GM18499 (cell line): ENCODE results near the gene KLHDC10.
A peak's percentile ranks its signal among the peaks of the same experiment; 100 is the strongest.
"Not testable (repeated sequence)": the region's sequence is repeated elsewhere in the genome, so short reads cannot be mapped to it uniquely, and the experiment has no call there.

Experiments used
- ATAC-seq: cut with Tn5 transposase; IDR thresholded peaks from one replicate; pipeline ENCODE4 v1.9.1; 2021; ENCODE audit warnings: moderate number of reproducible peaks; ENCODE audit not compliant: insufficient read depth, unreplicated experiment

Gene KLHDC10, protein sequence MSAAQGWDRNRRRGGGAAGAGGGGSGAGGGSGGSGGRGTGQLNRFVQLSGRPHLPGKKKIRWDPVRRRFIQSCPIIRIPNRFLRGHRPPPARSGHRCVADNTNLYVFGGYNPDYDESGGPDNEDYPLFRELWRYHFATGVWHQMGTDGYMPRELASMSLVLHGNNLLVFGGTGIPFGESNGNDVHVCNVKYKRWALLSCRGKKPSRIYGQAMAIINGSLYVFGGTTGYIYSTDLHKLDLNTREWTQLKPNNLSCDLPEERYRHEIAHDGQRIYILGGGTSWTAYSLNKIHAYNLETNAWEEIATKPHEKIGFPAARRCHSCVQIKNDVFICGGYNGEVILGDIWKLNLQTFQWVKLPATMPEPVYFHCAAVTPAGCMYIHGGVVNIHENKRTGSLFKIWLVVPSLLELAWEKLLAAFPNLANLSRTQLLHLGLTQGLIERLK

GRCh38 chr7:130069978-130070860 is at the start of gene KLHDC10:
KLHDC10 (plus strand) TSS chr7:130070534; CDS start chr7:130070644, 110 bp downstream.
- peak; percentile 80 for ATAC-seq

DNA sequence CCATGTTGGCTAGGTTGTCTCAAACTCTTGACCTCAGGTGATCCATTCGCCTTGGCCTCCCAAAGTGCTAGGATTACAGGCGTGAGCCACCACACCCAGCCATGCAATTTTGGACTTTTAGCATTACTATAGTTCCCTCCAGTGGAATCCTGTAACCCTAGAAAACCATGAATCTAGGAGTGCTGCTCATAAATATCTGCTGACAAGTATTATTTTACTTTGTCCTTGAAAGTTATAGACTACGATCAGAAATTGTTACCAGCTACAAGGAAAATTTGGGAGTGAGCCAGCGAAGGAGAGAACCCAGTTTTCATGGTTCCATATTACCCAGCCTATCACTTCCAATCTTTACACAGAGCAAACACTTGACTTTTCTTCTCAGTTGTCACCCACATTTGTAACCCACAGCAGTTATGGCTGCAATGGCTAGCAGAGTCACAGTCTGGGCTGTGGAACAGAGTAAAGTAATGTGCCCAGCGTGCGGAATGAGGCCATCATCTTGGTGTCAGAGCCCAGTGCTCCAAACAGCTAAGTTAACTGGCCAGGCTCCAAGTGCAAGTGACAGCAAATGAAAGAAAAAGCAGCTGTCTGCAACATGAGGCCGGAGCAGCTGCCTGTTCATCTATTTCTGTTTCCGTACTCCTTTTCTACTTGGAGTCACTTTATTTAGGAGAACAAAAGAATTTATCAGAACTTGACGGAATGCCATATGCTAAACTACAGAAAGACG is 49.1 kb upstream of the KLHDC10 start:
- ATAC-seq = no peak

DNA sequence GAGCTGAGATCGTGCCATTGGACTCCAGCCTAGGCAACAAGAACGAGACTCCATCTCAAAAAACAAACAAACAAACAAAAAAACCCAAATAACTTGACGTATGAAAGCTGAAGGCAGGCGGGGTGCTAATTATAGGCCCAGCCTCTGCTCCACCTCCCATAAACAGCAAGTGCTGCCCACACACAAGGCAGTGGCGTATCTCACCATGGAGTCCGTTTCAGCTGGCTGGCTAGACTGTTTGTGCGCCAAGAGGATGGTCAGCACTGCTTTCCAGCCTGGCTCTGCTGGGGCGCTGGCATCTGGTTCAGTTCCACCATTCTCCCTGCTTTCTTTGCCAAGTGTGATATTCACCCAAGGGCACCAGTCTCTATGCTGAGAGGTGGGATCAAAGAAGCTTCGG is 48.2 kb upstream of the KLHDC10 start:
- ATAC-seq = no peak

- no peak for ATAC-seq
These were observed 47.6 kb upstream of the KLHDC10 start for GRCh38 chr7:130022623-130023175.

DNA sequence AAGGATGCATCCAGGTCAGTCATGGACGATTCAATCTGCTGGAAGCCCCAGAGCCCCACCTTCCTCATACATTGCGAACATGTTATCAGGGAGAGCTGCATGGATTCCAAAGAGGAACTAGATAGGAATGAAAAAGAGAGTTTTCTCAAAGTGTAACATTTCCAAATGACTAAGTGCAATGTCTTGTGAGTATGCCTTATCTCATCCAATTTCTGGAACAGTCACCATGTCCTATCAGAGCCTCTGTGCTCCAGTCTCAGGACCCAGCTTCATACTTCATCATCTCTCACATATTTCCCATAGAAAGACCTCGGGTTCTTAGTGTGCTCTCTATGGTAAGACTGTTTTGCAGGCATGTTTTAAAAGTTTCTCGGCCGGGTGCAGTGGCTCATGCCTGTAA is 45.9 kb upstream of the KLHDC10 start:
- ATAC-seq = no peak

DNA sequence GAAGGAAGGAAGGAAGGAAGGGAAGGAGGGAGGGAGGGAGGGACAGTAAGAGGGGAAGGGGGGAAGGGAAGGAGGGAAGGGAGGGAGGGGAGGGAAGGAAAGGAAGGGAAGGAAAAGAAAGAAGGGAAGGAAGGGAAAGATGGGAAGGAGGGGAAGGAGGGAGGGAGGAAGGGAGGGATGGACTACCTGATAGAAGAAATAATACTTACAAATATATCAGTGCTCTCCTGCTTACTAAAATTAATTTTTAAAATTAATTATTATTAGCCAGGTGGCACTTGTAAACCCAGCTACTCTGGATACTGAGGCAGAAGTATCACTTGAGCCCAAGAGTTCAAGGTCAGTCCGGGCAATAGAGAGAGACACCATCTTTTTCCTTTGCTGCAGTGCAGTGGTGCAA is 37.6 kb upstream of the KLHDC10 start:
- no peak for ATAC-seq

- ATAC-seq = no peak
These were observed 32.6 kb upstream of the KLHDC10 start for GRCh38 chr7:130037703-130038102.

- no peak for ATAC-seq
These were observed 29.8 kb upstream of the KLHDC10 start for GRCh38 chr7:130040576-130040975.

GRCh38 chr7:130047831-130048230 is 22.5 kb upstream of the KLHDC10 start:
- ATAC-seq = no peak

GRCh38 chr7:130048906-130049305 is 21.4 kb upstream of the KLHDC10 start:
- ATAC-seq = no peak

DNA sequence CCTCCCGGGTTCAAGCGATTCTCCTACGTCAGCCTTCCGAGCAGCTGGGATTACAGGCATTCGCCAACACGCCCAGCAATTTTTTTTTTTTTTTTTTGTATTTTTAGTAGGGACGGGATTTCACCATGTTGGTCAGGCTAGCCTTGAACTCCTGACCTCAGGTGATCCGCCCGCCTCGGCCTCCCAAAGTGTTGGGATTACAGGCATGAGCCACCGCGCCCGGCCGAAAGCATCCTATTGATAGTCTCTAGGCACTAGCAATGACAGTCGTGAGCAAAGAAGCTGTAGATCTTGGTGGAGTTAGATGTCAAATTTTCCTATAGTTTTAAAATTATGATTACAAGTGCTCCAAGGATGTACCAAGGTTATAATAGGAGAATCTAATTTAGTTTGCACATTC is 18.1 kb upstream of the KLHDC10 start:
- not testable (repeated sequence) for ATAC-seq

DNA sequence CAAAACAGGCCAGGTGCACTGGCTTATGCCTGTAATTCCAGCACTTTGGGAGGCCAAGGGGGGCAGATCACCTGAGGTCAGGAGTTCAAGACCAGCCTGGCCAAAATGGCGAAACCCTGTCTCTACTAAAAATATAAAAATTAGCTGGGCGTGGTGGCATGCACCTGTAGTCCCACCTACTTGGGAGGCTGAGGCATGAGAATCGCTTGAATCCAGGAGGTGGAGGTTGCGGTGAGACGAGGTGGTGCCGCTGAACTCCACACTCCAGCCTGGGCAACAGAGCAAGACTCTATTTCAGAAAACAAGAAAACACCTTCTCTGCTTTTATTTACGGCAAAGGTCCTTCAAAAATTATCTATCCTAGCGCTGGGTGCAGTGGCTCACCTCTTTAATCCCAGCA is 15.1 kb upstream of the KLHDC10 start:
- not testable (repeated sequence) for ATAC-seq

- ATAC-seq = no peak
These were observed 8.1 kb upstream of the KLHDC10 start for GRCh38 chr7:130062246-130062645.

DNA sequence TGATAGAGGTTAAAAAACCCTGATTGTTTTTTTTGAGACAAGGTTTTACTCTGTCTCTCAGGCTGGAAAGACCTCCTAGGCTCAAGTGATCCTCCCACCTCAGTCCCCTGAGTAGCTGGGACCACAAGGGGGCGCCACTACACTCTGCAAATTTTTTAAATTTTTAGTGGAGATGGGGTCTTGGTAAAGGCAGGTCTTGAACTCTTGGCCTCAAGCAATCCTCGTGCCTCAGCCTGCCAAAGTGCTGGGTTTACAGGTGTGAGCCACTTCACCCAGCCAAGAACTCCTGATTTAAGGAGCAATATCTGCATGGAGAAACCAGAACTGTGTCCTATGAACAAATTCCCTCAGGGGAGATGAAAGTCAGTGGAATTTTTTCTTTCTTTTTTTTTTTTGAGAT is 7.3 kb upstream of the KLHDC10 start:
- ATAC-seq = no peak

- not testable (repeated sequence) for ATAC-seq
These were observed 5.8 kb upstream of the KLHDC10 start for GRCh38 chr7:130064580-130064926.

DNA sequence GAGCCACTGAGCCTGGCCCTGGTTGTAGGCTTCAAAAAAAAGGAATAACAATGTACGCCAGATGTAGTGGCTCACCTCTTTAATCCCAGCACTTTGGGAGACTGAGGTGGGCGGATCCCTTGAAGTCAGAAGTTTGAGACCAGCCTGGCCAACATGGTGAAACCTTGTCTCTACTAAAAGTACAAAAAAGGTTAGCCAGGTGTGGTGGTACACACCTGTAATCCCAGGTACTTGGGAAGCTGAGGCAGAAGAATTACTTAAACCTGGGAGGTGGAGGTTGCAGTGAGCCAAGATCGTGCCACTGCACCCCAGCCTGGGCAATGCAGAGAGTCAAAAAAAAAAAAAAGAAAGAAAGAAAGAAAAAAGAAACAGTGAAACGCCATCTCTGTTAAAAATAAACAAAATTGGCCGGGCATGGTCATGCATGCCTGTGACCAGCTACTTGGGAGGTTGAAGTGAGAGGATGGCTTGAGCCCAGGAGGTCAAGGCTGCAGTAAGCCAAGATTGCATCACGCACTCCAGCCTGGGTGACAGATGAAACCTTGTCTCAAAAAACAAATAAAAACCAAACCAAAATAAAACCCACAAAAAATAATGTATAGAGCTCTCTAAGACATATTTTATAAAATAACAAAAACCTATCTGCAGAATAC is 4.7 kb upstream of the KLHDC10 start:
- ATAC-seq = no peak

- ATAC-seq = no peak
These were observed 956 bp upstream of the KLHDC10 start for GRCh38 chr7:130069179-130069977.

- ATAC-seq = no peak
These were observed 708 bp downstream of the KLHDC10 start for GRCh38 chr7:130070861-130071622.
